Tibial artery (tissue), 4 donors: ENCODE measurements around the gene ETS1.

Experiments used
- DNase-seq, 2 donors: peaks; one replicate each; pipeline ENCODE4 v3.0.0-alpha.2; 2019
- H3K27ac ChIP-seq, 2 donors: fragments of 200-600 bp; sonication (generic) in 1 of 2; 1 replicate in 1 of 2; 2 replicates in 1 of 2; pipeline ENCODE4 v1.5.1; 2018 to 2019; ENCODE audit warnings: mild to moderate bottlenecking in 1 of 2
- H3K27me3 ChIP-seq, 2 donors: fragments of 200-600 bp; sonication (generic) in 1 of 2; one replicate each; pipeline versions ENCODE4 v1.5.1 to v1.6.0; 2016 to 2019
- H3K36me3 ChIP-seq, 3 donors: fragments of 200-600 bp; sonication (generic) in 2 of 3; one replicate each; pipeline ENCODE4 v1.5.1; 2016 to 2019; ENCODE audit warnings: mild to moderate bottlenecking in 2 of 3
- H3K4me1 ChIP-seq, 4 donors: fragments of 200-600 bp; sonication (generic) in 2 of 4; 1 replicate in 3 of 4; 2 replicates in 1 of 4; pipeline ENCODE4 v1.5.1; 2016 to 2019
- H3K4me3 ChIP-seq, 2 donors: fragments of 200-600 bp; sonication (generic) in 1 of 2; 1 replicate in 1 of 2; 2 replicates in 1 of 2; pipeline ENCODE4 v1.5.1; 2018 to 2019; ENCODE audit warnings: mild to moderate bottlenecking in 2 of 2
- H3K9me3 ChIP-seq, 3 donors: fragments of 200-600 bp; sonication (generic) in 1 of 3; one replicate each; pipeline ENCODE4 v1.5.1; 2016 to 2019
- intact Hi-C: fragments of 100-400 bp; cut with DNase I; formaldehyde crosslinking; loops from one replicate; pipeline ENCODE4 v1.15.0; 2023; ENCODE audit warnings: low total_unique reads
- TF ChIP-seq, protein P1 (sequence below), 2 experiments: fragments of 200-600 bp in 1 of 2; fragments of 450-650 bp in 1 of 2; IDR thresholded peaks; one replicate each; pipeline ENCODE4 v1.5.1; 2017 to 2019; ENCODE audit warnings: antibody characterized with exemption in 2 of 2, mild to moderate bottlenecking in 1 of 2, moderate library complexity in 1 of 2

ETS1 gene

GRCh38 chr11:128555606-128556005, 31.8 kb downstream of the ETS1 start:
- no peaks in the 10 kb centered on the region for H3K27me3 ChIP-seq
- DNase-seq: no peak
- H3K4me3 ChIP-seq: no peak overlapping the region
- H3K9me3 ChIP-seq: no peaks in the 10 kb centered on the region
- intact Hi-C loops: loop anchor here (10.0 kb wide), 1 partner anchor 69 kb away; no protein-coding TSS in a partner anchor
- no peak overlapping the region for H3K27ac ChIP-seq
- H3K4me1 ChIP-seq: peaks cover 0 to 9% (median 3%) of the 10 kb centered on the region in 4 donors
- H3K36me3 ChIP-seq: no peaks in the 10 kb centered on the region
- TF ChIP-seq, protein P1, sequence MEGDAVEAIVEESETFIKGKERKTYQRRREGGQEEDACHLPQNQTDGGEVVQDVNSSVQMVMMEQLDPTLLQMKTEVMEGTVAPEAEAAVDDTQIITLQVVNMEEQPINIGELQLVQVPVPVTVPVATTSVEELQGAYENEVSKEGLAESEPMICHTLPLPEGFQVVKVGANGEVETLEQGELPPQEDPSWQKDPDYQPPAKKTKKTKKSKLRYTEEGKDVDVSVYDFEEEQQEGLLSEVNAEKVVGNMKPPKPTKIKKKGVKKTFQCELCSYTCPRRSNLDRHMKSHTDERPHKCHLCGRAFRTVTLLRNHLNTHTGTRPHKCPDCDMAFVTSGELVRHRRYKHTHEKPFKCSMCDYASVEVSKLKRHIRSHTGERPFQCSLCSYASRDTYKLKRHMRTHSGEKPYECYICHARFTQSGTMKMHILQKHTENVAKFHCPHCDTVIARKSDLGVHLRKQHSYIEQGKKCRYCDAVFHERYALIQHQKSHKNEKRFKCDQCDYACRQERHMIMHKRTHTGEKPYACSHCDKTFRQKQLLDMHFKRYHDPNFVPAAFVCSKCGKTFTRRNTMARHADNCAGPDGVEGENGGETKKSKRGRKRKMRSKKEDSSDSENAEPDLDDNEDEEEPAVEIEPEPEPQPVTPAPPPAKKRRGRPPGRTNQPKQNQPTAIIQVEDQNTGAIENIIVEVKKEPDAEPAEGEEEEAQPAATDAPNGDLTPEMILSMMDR (IDR thresholded peaks at IDR 0.05): no peak

- Histone ChIP-seq H3K27ac (no peak overlapping the region), H3K4me1 (peaks cover 0 to 17% (median 11%) of the 10 kb centered on the region in 4 donors), H3K4me3 (no peak overlapping the region), H3K36me3 (no peaks in the 10 kb centered on the region), H3K9me3 (no peaks in the 10 kb centered on the region), H3K27me3 (no peaks in the 10 kb centered on the region)
- TF ChIP-seq, protein P1 (IDR thresholded peaks at IDR 0.05): peak; percentile 8 to 12
- no peak for DNase-seq
- intact Hi-C loops: loop anchor here (10.0 kb wide), 1 partner anchor 71 kb away; no protein-coding TSS in a partner anchor
Observed at GRCh38 chr11:128553662-128554362, 33.5 kb downstream of the ETS1 start.

DNA sequence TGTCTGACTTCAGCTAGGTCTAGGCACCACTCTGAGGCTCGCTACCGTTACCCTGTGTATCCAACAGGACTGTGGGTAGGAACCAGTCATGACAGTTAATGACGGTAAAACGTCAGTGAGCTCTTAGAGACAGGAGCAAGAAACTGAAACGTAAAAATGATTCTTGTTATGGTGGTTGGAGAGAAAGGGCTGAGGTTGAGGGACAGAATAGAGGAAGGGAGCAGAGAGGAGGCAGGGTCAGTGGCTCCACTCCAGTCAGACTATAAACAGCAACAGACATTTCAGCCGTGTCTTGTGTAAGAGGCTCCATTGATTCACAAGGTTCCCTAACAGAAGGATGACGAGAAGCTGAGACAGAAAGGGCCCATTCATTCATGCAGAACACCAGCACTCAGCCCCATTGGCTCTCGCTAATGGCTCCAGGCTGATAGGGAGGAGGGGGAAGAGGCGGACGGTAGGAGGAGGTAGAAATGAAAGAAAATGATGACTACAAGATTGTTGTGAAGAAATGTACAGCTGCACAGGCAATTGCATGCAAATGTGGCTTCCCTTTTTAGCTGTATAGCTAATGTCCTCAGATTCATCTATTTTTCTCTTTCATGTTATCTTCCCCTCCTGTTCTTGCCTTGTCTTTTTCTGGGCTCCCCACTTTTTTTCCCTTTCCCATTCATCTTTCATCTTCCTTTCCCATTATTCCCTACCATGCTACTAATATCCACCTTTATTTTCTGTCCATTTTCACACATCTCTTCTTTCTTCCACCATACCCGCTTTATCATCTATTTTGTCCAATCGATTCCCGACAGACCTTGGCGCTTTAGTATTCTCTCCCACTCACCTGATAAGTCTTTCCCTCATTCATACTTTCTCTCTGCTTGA, 34.3 kb downstream of the ETS1 start:
- H3K27ac ChIP-seq: no peak overlapping the region
- H3K27me3 ChIP-seq: no peaks in the 10 kb centered on the region
- TF ChIP-seq, protein P1 (IDR thresholded peaks at IDR 0.05): no peak
- H3K4me1 ChIP-seq: peaks cover 0 to 24% (median 14%) of the 10 kb centered on the region in 4 donors
- DNase-seq: no peak
- no peaks in the 10 kb centered on the region for H3K9me3 ChIP-seq
- no peaks in the 10 kb centered on the region for H3K36me3 ChIP-seq
- intact Hi-C loops: loop anchor here (10.0 kb wide), 1 partner anchor 72 kb away; no protein-coding TSS in a partner anchor
- H3K4me3 ChIP-seq: no peak overlapping the region

- intact Hi-C loops: loop anchor here (10.0 kb wide), 1 partner anchor 73 kb away; no protein-coding TSS in a partner anchor
- peaks cover 0 to 25% (median 14%) of the 10 kb centered on the region in 4 donors for H3K4me1 ChIP-seq
- no peak overlapping the region for H3K4me3 ChIP-seq
- H3K27me3 ChIP-seq: no peaks in the 10 kb centered on the region
- H3K27ac ChIP-seq: no peak overlapping the region
- H3K9me3 ChIP-seq: no peaks in the 10 kb centered on the region
- DNase-seq: no peak
- TF ChIP-seq, protein P1 (IDR thresholded peaks at IDR 0.05): no peak
- no peaks in the 10 kb centered on the region for H3K36me3 ChIP-seq
Observed at GRCh38 chr11:128551611-128552335, 35.6 kb downstream of the ETS1 start.

GRCh38 chr11:128551058-128551457, 36.3 kb downstream of the ETS1 start:
- Histone ChIP-seq H3K27me3 (no peaks in the 10 kb centered on the region), H3K27ac (no peak overlapping the region), H3K9me3 (no peaks in the 10 kb centered on the region), H3K36me3 (no peaks in the 10 kb centered on the region), H3K4me3 (no peak overlapping the region), H3K4me1 (peaks cover 0 to 25% (median 14%) of the 10 kb centered on the region in 4 donors)
- no peak for DNase-seq
- intact Hi-C loops: loop anchor here (10.0 kb wide), 1 partner anchor 74 kb away; no protein-coding TSS in a partner anchor
- TF ChIP-seq, protein P1 (IDR thresholded peaks at IDR 0.05): no peak
